Loucy (cell line): ENCODE data around the gene KLC4.

Source experiments
- H2AFZ ChIP-seq: fragments of 200-600 bp; sonication (generic); 2 replicates; pipeline ENCODE4 v1.6.0; 2016; ENCODE audit warnings: antibody characterized with exemption, mild to moderate bottlenecking, low read length, moderate library complexity
- H3F3A ChIP-seq: fragments of 200-600 bp; 2 replicates; pipeline ENCODE4 v1.6.0; 2016; ENCODE audit warnings: antibody characterized with exemption, low read depth, mild to moderate bottlenecking
- H3K27me3 ChIP-seq: fragments of 200-600 bp; sonication (generic); 2 replicates; pipeline ENCODE4 v1.6.1; 2014; ENCODE audit warnings: low read length, mild to moderate bottlenecking; ENCODE audit not compliant: insufficient read depth, poor library complexity, severe bottlenecking
- H3K36me3 ChIP-seq: fragments of 200-600 bp; sonication (generic); 2 replicates; pipeline ENCODE4 v1.6.1; 2016; ENCODE audit warnings: low read length; ENCODE audit not compliant: insufficient read depth
- H3K4me1 ChIP-seq: fragments of 200-600 bp; sonication (generic); 2 replicates; pipeline ENCODE4 v1.5.1; 2014; ENCODE audit warnings: low read length, mild to moderate bottlenecking; ENCODE audit not compliant: insufficient read depth, poor library complexity, severe bottlenecking
- H3K4me2 ChIP-seq: fragments of 200-600 bp; sonication (generic); 2 replicates; pipeline ENCODE4 v1.6.0; 2014; ENCODE audit warnings: antibody characterized with exemption, low read length, low read depth, mild to moderate bottlenecking; ENCODE audit not compliant: poor library complexity, severe bottlenecking
- H3K4me3 ChIP-seq: fragments of 200-600 bp; sonication (generic); 2 replicates; pipeline ENCODE4 v1.5.1; 2014; ENCODE audit warnings: low read length, mild to moderate bottlenecking, mixed read lengths; ENCODE audit not compliant: poor library complexity, severe bottlenecking
- H3K79me2 ChIP-seq: fragments of 200-600 bp; sonication (generic); 2 replicates; pipeline ENCODE4 v1.6.1; 2014; ENCODE audit warnings: low read length; ENCODE audit not compliant: insufficient read depth
- H3K9ac ChIP-seq: fragments of 200-600 bp; sonication (generic); 2 replicates; pipeline ENCODE4 v1.6.0; 2014; ENCODE audit warnings: mild to moderate bottlenecking, low read depth, low read length, moderate library complexity; ENCODE audit not compliant: poor library complexity, severe bottlenecking
- H3K9me2 ChIP-seq: fragments of 200-600 bp; sonication (generic); replicated peaks from 2 replicates; pipeline ENCODE4 v1.6.1; 2016; ENCODE audit warnings: low read depth, low read length, mixed read lengths
- H3K9me3 ChIP-seq: fragments of 200-600 bp; sonication (generic); 2 replicates; pipeline ENCODE4 v1.6.1; 2014; ENCODE audit warnings: mild to moderate bottlenecking, antibody characterized with exemption, low read length, low read depth; ENCODE audit not compliant: insufficient read depth
- H4K20me1 ChIP-seq: fragments of 200-600 bp; sonication (generic); 2 replicates; pipeline ENCODE4 v1.6.0; 2014; ENCODE audit warnings: antibody characterized with exemption, low read length, mild to moderate bottlenecking; ENCODE audit not compliant: insufficient read depth, poor library complexity, severe bottlenecking
- EZH2phosphoT487 ChIP-seq: fragments of 200-600 bp; IDR thresholded peaks from 2 replicates; pipeline ENCODE4 v1.6.1; 2018; ENCODE audit warnings: antibody characterized with exemption, mild to moderate bottlenecking, moderate library complexity, borderline replicate concordance
- TF ChIP-seq, protein P1 (sequence below): fragments of 200-600 bp; sonication (generic); conservative IDR thresholded peaks from 2 replicates; pipeline ENCODE4 v1.5.1; 2014; ENCODE audit warnings: mild to moderate bottlenecking, antibody characterized with exemption, low read length

Gene KLC4

DNA sequence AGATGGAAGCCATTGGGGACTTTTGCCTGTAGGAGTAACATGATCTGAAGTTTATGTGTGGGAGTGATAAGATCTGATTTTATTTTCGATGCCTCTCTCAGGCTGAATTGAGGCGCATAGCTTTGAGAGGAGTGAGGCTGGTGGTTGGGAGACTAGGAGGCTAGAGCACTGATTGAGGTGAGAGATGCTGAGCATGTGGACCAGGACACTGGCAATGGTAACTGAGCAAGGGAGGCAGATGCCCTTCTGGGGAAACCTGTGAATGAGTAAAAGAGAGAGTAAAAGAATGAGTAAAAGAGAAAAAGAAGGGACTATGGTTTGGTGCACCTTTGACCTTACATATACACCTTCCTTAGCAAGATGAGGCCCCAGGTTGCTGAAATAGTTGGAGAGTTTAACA, 35.0 kb upstream of the KLC4 start:
- Histone ChIP-seq H4K20me1 (peaks cover 23% of the 10 kb centered on the region), H3F3A (no peaks in the 10 kb centered on the region), H3K4me1 (peaks cover 23% of the 10 kb centered on the region), H3K9me3 (no peaks in the 10 kb centered on the region), H3K27me3 (no peaks in the 10 kb centered on the region), H3K36me3 (peaks cover 35% of the 10 kb centered on the region; the same call in 1 of the 2 replicates), H3K79me2 (peaks cover 44% of the 10 kb centered on the region), H3K9me2 (no peaks in the 10 kb centered on the region), H3K4me3 (no peak overlapping the region), H3K9ac (no peak overlapping the region), H3K4me2 (peak overlapping the region; percentile 34), H2AFZ (no peak overlapping the region)
- TF ChIP-seq, protein P1, sequence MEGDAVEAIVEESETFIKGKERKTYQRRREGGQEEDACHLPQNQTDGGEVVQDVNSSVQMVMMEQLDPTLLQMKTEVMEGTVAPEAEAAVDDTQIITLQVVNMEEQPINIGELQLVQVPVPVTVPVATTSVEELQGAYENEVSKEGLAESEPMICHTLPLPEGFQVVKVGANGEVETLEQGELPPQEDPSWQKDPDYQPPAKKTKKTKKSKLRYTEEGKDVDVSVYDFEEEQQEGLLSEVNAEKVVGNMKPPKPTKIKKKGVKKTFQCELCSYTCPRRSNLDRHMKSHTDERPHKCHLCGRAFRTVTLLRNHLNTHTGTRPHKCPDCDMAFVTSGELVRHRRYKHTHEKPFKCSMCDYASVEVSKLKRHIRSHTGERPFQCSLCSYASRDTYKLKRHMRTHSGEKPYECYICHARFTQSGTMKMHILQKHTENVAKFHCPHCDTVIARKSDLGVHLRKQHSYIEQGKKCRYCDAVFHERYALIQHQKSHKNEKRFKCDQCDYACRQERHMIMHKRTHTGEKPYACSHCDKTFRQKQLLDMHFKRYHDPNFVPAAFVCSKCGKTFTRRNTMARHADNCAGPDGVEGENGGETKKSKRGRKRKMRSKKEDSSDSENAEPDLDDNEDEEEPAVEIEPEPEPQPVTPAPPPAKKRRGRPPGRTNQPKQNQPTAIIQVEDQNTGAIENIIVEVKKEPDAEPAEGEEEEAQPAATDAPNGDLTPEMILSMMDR, result no peak
- no peak for TF ChIP-seq EZH2phosphoT487

DNA sequence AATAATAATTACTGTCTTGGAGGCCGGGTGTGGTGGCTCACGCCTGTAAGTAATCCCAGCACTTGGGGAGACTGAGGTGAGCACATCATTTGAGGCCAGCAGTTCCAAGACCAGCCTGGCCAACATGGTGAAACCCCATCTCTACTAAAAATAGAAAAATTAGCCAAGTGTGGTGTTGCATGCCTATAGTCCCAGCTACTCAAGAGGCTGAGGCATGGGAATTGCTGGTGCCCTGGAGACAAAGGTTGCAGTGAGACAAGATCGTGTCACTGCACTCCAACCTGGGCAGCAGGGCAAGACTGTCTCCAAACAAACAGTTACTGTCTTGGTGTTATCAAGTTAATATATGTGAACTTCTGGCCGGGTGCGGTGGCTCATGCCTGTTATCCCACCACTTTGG, 33.1 kb upstream of the KLC4 start:
- H3K4me1 ChIP-seq, result peaks cover 17% of the 10 kb centered on the region
- no peaks in the 10 kb centered on the region for H3K9me3 ChIP-seq
- peaks cover 42% of the 10 kb centered on the region for H3K36me3 ChIP-seq
- no peak overlapping the region for H3K4me3 ChIP-seq
- no peaks in the 10 kb centered on the region for H3K27me3 ChIP-seq
- H3K9me2 ChIP-seq, result no peaks in the 10 kb centered on the region
- H3K9ac ChIP-seq, result no peak overlapping the region
- H4K20me1 ChIP-seq, result peaks cover 23% of the 10 kb centered on the region
- H2AFZ ChIP-seq, result no peak overlapping the region
- no peak for TF ChIP-seq EZH2phosphoT487
- TF ChIP-seq, protein P1, result no peak
- H3F3A ChIP-seq, result no peaks in the 10 kb centered on the region
- peaks cover 38% of the 10 kb centered on the region for H3K79me2 ChIP-seq
- H3K4me2 ChIP-seq, result no peak overlapping the region

DNA sequence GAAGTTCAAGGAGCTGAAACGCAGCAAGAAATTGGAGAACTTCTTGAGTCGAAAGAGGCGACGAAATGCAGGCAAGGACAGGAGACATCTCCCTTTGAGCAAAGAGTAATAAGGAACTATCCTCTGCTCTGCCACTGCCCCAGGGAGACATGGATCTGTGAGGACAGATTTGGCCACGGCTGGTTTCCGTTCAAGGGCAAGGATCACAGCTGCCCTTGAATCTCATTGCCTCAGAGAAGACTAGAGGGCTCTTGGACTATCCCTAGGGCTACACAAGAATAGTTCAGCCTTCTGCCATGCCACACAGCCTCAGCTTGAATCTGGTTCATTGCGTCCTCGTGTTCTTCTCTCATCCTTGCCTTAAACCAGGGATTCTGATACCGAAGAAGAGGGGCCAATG, 30.3 kb upstream of the KLC4 start:
- Histone ChIP-seq H3K4me3 (no peak overlapping the region), H3K79me2 (peaks cover 10% of the 10 kb centered on the region; the same call in 1 of the 2 replicates), H3K27me3 (no peaks in the 10 kb centered on the region), H3K4me2 (no peak overlapping the region), H4K20me1 (peaks cover 6% of the 10 kb centered on the region), H3F3A (no peaks in the 10 kb centered on the region), H3K9ac (no peak overlapping the region), H3K36me3 (peaks cover 42% of the 10 kb centered on the region), H2AFZ (no peak overlapping the region), H3K4me1 (peaks cover 3% of the 10 kb centered on the region), H3K9me3 (no peaks in the 10 kb centered on the region), H3K9me2 (no peaks in the 10 kb centered on the region)
- no peak for TF ChIP-seq EZH2phosphoT487
- TF ChIP-seq, protein P1, result no peak
